Gastroesophageal sphincter (tissue), 3 donors: ENCODE measurements around the gene FHOD3.

Experiments used
- POLR2A ChIP-seq, 2 donors: fragments of 450-650 bp; IDR thresholded peaks; one replicate each; pipeline ENCODE4 v1.6.1; 2017; ENCODE audit warnings: antibody characterized with exemption in 2 of 2, mild to moderate bottlenecking in 2 of 2, moderate library complexity in 1 of 2
- POLR2AphosphoS5 ChIP-seq: sonication (generic); formaldehyde crosslinking; IDR thresholded peaks from one replicate; pipeline ENCODE4 v1.6.1; 2017; ENCODE audit warnings: antibody characterized with exemption
- TF ChIP-seq, protein P1 (sequence below), 4 experiments: fragments of 200-600 bp in 2 of 4; fragments of 450-650 bp in 2 of 4; sonication (generic) in 1 of 4; IDR thresholded peaks; one replicate each; pipeline ENCODE4 v1.5.1; 2017 to 2019; ENCODE audit warnings: antibody characterized with exemption in 4 of 4, mild to moderate bottlenecking in 2 of 4, moderate library complexity in 2 of 4

DNA sequence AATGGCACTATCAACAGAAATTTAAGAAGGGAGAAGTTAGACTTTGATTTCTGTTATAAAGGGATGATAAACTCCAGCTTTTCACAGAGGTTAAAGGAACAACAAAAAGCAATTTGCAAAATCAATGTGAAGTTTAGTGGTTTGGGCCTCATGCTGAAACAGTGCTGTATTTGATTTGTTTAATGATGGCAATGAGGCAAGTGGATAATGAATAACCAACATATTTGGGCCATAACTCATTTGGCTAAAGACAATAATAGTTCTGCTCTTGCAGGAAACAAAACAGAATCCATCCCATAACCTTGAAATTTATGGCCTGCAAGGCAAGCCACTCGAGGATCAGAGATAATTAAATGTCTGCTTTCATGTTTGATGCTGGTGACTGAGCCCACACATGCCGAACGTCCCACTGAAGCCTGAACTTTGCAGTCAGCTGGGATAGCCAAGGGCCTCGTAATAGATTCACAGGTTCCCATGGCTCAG, 474.8 kb downstream of the FHOD3 start:
- TF ChIP-seq POLR2A (IDR thresholded peaks at IDR 0.05) (no peak), POLR2AphosphoS5 (no peak)
- TF ChIP-seq, protein P1, sequence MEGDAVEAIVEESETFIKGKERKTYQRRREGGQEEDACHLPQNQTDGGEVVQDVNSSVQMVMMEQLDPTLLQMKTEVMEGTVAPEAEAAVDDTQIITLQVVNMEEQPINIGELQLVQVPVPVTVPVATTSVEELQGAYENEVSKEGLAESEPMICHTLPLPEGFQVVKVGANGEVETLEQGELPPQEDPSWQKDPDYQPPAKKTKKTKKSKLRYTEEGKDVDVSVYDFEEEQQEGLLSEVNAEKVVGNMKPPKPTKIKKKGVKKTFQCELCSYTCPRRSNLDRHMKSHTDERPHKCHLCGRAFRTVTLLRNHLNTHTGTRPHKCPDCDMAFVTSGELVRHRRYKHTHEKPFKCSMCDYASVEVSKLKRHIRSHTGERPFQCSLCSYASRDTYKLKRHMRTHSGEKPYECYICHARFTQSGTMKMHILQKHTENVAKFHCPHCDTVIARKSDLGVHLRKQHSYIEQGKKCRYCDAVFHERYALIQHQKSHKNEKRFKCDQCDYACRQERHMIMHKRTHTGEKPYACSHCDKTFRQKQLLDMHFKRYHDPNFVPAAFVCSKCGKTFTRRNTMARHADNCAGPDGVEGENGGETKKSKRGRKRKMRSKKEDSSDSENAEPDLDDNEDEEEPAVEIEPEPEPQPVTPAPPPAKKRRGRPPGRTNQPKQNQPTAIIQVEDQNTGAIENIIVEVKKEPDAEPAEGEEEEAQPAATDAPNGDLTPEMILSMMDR (IDR thresholded peaks at IDR 0.05) = no peak
